HG03520 (cell line): ENCODE data around the gene COMTD1.
A peak's percentile ranks its signal among the peaks of the same experiment; 100 is the strongest.

Experiments used
- ATAC-seq: cut with Tn5 transposase; IDR thresholded peaks from one replicate; pipeline ENCODE4 v1.9.1; 2021; ENCODE audit warnings: mild to moderate bottlenecking, moderate library complexity; ENCODE audit not compliant: unreplicated experiment

Gene COMTD1

DNA sequence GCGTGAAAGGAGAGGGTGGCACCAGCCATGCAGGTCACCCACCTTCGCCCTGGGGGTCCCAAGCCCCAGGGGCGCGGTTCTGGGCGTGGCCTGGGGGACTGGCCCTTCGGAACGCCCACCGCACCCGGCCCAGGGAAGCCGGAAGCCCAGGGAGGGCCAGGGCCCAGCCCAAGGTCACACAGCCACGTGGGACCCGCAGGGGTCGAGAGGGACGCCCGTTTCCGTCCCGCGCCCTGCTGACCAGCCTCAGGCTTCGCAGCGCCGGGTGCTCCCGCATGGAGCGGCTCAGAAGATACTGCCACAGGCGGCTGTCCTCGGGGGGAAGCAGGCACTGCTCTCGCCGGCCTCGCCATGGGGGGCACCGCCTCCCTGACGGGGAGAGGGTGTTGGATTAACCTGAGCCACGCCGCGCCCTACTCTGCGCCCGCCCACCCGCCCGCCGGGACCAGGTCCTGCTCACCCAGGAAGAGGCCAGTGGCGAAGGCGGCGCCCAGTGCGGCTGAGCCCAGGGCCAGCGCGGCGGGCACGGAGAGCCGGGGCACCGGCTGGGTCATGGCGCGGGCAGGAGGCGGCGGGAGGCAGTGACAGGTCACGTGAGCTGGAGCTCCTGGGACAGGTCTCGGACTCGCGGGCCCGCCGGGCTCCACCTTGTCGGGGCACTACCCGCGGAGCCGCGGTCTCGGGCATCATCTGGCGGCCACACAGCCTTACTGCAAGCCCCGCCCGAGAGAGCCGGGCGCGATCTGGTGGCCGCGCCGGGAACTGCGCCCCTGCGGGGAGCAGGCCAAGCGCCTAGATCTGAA, at the start of gene COMTD1:
TSS of gene COMTD1 (minus strand) at position 583 of the 803 bp plus-strand sequence. CDS start at position 554, 29 bp downstream.
- peak; percentile 60 for ATAC-seq

DNA sequence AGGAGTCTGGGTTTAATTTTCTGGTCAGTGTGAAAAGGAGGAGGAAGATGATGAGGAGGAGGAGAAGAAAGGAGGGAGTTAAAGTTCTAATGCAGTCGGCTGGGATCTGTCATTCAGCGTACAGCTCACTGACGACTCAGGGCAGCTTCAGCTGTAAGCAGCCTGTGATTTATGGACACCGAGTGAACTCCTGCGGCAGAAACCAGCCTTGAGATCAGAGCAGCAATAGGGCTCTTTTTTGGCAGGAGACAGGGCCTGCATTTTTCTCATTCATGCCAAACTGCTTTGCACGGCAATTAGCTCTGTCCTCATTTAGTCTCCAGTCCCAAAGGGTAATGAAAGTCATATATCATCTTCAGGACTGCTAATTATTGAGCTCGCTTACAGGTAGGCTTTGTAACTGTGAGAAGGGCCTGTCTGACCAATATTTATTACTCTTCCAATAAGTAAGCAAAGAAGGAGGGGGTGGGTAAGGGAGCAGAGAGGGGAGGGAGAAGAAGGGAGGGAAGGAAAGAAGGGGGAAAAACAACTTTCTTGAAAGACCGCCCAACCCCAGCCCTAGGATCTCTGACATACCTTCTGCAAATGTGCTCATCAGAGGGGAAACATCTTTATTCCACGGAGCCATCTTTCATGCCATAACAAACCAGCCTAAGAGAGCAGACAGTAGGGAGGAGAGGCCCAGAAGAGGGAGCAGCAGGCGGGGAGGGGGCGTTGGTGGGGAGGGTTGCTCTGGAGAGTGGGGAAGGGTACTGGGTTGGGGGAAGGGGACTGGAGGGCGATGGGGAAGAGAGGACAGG, 48.1 kb upstream of the COMTD1 start:
- ATAC-seq: no peak

DNA sequence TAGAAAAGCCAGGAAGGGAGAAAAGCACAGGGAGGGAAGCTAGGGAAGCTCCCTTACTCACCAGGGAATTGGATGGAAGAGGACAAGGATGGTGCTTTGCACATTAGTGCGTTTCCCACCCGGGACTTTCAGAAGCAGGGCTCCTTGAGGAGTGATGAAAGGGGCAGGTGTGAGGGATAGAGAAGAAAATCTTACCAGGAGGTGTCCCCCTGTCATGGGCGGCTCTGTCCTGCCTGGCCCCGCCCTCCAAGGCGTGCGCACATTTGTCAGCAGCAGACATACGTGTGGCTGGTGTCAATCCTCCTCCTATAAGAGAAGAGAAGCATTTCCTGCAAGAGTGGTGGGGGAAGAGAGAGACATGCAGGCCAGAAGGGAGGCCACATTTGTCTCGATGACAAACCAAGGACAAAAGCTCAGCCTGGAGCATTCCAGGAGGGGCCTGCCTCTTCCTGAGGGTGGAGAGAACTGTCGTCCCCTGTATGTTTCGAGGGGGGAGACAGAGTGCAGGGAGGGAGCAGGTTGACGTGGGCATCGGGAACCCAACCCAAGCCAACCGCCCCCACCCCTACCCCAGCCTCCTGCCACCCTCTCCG, 47.4 kb upstream of the COMTD1 start:
- no peak for ATAC-seq

GRCh38 chr10:75281974-75282373, 46.2 kb upstream of the COMTD1 start:
- no peak for ATAC-seq

- ATAC-seq: no peak
These were observed 44.5 kb upstream of the COMTD1 start for GRCh38 chr10:75280236-75280635.

DNA sequence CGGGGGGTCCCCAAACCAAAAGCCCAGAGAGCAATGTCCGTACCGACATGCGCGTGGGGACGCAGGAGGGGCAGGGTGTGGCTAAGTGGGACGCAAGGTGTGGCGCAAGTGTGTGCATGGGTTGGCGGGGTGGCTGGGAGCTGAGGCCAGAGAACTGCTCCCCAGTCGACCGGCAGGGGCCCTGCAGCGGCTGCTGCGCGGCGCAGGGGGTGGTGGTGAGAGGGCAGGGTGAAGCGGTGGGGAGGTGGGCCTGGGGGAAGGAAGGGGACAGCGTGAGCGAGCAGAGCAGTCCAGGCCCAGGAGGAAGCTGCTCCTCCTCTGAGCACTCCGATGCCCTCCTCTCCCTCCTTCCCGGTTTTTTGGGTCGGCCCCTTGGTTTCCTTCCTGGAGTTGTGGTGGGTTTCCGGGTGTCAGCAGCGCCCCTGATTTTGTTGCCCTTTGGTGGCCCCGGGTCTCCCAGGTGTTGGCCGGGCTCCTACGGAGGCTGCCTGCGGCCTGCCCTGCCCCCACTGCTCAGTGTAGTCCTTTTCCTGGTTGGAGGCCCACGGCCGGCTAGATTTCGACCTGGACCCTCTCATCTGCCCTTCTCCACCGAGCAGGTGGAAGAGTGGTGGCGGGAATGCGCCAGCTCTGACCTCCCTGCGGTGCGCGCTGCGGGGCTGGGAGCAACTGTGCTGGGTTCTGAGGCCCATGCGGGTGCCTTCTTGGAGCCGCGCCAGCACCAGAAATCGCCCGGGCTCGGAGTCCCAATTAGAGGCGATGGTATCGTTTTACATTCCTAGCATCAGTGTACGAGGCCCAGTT, 40.5 kb upstream of the COMTD1 start:
- ATAC-seq: no peak

DNA sequence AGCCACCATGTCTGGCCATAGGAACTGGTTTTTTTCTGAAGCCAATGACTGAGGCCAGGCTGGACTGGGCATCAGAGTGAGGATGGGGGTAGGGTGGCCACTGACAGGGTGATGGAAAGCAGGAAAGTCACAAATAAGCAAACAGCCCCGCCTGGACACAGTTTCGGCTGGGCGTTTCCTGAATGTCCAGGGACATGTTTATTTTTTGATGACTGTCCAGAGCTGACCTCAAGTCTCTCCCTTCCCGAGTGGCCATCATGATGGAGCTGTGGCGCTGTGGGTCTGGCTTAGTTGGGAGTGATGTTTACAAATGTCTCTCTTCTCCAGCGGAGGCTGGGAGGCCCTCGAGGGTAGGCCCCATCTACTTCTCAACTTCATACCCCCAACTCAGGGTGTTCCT, 37.1 kb upstream of the COMTD1 start:
- no peak for ATAC-seq

GRCh38 chr10:75272094-75272493, 36.3 kb upstream of the COMTD1 start:
- no peak for ATAC-seq

DNA sequence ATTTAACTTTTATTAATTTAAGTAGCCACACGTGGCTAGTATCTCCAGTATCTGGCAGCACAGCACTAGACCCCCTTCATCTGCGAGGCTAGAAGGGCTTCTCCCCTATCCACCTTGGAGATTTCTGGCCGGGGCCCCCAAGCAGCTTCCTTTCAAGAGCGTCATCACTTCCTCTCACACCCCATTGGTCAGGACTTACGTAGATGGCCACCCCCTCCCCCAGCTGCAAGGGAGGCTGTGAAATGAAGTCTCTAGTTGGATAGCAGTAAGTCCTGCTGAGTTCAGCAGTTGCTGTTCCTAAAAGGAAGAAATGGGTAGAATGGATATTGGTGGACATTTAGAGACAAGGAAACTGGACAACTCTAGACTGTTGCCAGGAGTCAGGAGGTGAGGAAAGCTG, 33.8 kb upstream of the COMTD1 start:
- ATAC-seq: no peak

DNA sequence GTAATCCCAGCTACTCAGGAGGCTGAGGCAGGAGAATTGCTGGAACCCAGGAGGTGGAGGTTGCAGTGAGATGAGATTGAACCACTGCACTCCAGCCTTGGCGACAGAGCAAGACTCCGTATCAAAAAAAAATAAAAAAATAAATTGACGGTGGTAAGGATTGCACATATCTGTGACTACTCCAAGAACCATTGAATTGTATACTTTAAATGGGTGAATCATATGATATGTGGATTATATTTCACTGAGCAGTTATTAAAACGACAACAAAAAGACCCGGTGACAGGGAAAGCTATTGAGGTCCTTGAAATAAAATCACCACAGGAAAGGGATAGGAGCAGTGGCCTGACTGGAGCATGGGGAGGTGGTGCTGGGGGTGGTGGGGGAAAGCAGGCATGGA, 31.2 kb upstream of the COMTD1 start:
- ATAC-seq: no peak

DNA sequence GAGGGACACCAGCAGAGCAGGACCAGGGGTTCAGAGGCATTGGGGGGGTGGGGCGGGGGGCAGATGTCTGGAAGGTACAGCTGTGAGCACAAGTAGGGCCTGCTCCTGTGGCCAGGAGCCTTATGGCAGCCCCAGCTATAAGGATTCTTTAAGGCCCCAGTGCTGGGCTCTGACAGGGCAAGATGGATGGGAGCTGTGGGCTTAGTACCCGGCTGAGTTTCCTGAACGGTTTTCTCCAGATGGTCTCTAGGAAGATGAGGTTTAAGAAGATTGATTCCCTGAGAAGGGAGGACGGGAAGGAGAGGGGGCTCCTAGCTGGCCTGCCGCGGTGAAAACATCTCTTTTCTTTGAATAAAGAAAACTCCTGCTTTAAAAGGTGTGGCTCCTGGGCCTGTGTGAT, 30.1 kb upstream of the COMTD1 start:
- ATAC-seq: no peak

- no peak for ATAC-seq
These were observed 28.0 kb upstream of the COMTD1 start for GRCh38 chr10:75263806-75264205.

DNA sequence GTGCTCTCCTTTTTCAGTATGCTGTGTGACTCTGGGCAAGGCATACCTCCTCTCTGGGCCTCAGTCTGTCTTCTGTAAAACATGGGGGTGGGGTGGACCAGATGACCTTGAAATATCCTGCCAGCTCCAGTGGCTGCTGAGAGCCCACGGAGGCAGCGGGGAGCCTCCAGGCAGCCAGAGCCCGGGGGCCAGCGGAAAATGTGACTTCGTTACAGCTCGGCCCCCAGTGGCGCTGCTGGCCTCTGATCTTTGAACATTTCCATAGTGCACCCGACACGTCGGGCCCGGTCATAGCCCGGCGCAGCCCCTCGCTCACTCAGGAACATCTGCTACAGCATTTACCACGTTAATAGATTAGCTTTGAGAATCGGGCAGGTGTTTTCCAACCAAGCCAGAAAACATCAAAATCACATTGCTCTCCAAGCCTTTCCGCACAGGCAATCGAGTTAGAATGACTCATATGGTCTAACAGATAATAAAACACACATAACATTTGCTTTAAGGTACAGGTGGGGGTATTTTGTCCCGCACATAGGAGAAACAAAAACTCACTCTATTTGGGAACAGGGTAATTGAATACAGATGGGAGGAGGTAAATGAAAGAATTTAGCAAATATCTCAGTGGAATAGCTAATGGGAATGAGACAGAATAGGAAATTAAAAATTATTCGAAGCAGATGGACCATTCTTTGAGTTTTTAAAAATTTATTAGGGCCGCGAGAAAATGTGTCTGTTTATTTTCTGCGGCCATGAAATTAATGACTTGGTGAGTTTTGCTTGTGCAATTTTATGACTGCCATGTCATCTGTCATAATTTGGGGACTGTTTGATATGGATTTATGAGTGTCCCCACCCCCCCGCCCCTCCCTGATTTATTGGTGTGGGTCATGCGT, 26.3 kb upstream of the COMTD1 start:
- ATAC-seq: no peak

DNA sequence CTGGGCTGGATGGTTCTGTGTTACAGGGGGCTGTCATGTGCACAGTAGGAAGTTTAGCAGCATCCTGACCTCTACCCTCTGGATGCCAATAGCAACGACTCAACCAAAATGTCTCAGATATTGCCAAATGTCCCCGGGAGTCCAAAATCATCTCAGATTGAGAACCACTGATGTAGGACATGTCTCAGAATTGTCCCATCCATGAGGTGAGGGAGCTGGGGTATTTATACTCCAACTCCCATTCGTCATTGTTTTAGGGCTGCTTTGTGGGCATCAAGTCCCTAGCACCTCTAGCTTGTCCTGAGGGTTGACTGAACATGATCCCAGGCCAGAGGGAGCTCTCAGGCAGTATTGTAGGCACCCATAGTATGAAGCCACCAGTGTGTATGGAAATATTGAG, 25.2 kb upstream of the COMTD1 start:
- no peak for ATAC-seq

DNA sequence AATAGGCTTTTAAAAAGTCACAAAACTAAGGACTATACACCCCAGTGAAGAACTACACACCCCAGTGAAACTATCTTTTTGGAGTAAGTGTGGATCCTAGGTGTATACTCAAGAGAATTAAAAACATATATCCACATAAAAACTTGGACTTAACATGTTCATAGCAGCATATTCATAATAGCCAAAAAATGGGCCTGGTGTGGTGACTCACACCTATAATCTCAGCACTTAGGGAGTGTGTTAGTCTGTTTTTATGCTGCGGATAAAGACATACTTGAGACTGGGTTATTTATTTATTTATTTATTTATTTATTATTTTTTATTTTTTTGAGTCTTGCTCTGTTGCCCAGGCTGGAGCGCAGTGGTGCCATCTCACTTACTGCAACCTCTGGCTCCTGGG, 19.0 kb upstream of the COMTD1 start:
- no peak for ATAC-seq

DNA sequence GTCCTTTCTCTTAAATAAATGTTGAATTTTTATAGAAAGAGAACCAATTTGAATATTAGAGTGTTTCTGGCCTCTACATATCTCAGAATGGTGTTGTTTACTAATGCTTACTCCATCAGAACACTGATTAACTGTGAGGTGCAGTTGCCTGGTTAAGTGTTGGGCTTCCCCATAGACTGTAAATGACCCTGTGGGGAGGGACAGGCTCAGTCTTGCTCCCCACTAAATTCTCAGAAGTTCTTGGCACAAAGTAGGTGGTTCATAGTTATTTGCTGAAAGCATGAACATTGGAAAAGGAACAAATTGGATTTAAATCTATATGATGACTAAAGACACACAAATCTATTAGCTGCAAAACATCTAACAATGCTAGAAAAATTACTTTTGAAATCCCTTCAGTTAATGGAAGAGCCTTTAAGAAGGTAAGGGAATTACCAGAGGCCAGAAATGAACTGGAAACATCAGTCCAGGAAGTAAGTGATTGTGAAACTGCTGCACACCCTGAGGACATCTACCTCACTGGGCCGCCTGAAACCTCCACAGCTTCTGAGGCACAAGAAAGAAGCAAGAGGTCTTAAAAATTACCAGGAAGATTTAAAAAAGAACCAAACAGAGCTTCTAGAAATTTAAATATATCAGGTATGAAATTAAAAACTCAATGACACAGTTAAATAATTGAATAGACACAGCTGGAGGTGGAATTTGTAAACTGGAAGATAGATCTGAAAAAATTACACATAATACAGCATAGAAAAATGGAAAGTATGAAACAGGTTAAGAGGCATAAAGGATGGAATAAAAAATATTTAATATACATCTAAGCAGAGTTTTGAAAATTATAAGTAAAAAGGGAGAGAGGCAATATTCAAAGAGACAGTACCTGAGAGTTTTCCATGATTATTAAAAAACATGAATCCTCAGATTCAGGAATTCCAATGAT, 17.8 kb upstream of the COMTD1 start:
- ATAC-seq: no peak

GRCh38 chr10:75250934-75251333, 15.2 kb upstream of the COMTD1 start:
- ATAC-seq: no peak

DNA sequence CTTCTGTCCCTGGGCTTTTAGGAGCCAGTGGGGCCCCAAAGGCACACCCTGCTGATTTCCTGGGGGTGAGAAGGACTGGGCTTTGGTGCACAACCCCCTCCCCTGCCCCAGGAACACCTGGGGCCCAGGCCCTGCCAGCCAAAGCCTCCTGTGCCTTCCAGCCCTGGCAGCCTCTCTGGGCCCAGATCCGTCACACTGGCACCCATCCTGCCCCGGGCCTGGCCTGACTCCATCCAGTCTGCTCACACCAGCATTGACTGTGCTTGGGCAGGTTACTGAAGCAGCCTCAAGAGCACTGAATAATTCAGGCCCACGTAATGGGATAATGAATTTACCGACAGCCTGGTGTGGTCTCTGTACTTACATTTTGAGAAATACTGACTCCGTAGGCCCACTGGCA, 12.0 kb upstream of the COMTD1 start:
- no peak for ATAC-seq

GRCh38 chr10:75246506-75246905, 10.7 kb upstream of the COMTD1 start:
- ATAC-seq: no peak
